Neural cell (in vitro differentiated cells): Measurements from ENCODE around the gene SSTR1.

ENCODE experiments used
- CTCF ChIP-seq: fragments of 450-650 bp; IDR thresholded peaks from 2 replicates; pipeline ENCODE4 v1.5.1; 2014; ENCODE audit warnings: antibody characterized with exemption, mild to moderate bottlenecking, moderate library complexity; ENCODE audit not compliant: poor library complexity, severe bottlenecking
- EP300 ChIP-seq: fragments of 450-650 bp; conservative IDR thresholded peaks from 2 replicates; pipeline ENCODE4 v1.6.1; 2014; ENCODE audit warnings: antibody characterized with exemption, mild to moderate bottlenecking, moderate library complexity; ENCODE audit not compliant: poor library complexity, severe bottlenecking
- EZH2 ChIP-seq: fragments of 200-600, 300-800 bp; shearing (Covaris generic), sonication (generic); IDR thresholded peaks from 2 replicates; pipeline ENCODE4 v1.6.1; 2014; ENCODE audit warnings: antibody characterized with exemption, low read length, borderline replicate concordance, mild to moderate bottlenecking; ENCODE audit not compliant: insufficient read depth, poor library complexity, severe bottlenecking
- POLR2AphosphoS5 ChIP-seq: IDR thresholded peaks from 2 replicates; pipeline ENCODE4 v1.6.1; 2012

DNA sequence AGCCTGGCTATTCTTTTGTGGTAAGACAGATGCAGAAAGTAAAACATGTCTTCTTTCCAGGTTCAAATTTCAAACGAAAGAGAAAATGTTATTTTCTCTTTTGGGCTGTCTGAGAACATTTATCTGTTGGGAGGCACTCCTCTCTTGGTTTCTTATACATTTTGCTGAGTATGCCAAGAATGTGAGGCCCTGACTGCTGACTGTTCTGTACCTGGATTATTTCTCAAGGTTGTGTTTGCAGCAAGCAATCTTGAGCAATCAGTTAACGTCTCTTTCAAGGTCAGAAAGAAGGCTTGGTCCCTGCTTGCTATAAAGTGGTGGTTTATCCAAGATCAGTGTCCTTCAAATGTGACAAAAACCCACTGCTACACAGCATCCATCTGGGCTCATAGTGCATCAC lies 9.8 kb downstream of the SSTR1 start:
- TF ChIP-seq CTCF (no peak), EZH2 (no peak), POLR2AphosphoS5 (no peak), EP300 (no peak)
